Stimulated activated CD4-positive, alpha-beta T cell treated with anti-CD3 and anti-CD28 coated beads, Interleukin-15, amount 100 ng/mL, for 24 hours (primary cell): Measurements from ENCODE around the gene TMEM181.
"Not testable (repeated sequence)": the region's sequence is repeated elsewhere in the genome, so short reads cannot be mapped to it uniquely, and the experiment has no call there.

Source experiments
- DNase-seq: peaks from one replicate; pipeline ENCODE4 v3.0.0-alpha.2; 2020

The TMEM181 gene

DNA sequence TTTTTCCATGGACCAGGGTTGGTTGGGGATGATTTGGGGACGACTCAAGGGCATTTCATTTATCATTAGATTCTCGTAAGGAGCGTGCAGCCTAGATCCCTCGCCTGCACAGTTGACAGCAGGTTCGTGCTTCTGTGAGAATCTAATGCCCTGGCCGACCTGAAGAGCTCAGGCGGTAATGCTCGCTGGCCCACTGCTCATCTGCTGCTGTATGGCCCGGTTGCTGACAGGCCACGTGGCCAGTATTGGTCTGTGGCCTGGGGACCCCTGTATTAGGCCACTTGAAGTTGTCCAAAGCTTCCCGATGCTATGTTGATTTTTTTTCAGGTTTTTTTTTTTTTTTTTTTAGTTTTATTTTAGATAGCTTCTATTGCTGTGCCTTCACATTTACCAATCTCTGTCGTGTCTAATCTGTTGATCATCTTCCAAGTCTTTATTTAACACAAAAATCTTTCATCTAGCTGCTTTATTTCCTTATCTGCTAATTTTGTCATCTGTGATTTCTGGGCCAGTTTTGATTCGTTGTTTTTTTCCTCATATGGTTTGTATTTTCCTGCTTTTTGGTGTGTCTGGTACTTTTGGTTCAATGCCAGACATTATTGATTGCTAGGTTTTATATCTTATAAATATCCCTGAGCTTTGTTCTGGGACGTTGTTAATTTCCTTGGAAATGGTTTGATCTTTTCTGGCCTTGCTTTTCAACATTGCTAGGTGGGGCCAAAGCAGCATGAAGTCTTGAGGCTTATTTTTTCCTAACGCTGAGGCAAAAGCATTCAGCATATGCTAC is 43.6 kb downstream of the TMEM181 start:
- DNase-seq: no peak

DNA sequence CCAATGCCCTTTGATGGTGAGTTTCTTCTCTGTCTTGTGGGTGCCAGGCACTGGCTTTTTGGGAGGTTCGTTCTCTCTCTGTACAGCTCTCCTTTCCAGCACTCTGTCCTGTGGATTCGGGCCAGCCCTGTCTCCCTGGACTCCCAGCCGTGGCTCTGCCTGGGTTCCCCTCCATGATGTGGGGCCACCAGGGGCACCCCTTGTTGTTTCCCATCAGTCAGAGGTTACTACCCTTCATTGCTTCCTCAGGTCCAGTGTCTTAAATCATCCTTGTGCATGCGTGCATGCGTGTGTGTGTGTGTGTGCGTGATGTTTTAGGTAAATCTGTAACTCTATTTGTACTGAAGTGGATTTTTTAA is 44.1 kb downstream of the TMEM181 start:
- DNase-seq: no peak

DNA sequence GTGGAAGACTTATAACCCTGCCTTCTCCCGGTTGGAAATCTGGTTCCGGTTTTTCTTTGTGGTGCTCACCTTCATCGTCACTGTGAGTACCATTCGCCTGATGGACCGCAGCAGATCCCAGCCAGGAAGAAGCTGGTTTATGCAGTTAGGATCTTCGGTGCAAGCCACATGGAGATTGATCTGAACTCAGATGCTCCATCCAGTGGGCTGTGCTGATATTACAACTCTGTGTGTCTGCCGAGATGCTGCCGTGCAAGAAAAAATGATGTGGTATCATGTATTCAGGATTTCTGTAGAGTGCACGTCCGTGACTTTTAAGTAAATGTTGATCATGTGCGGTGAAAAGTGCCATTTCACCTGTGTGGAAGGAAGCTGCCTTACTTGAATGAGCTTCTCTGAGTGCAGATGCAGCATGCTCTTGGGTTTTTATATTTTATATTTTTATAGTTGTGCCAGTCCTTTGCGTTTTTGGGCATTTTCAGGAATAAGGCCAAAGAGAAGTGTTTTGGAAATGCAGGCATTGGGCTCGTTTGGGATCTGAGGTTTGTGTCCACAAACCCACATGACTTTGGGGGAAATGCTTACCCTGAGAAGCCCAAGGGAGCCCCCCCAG is 45.5 kb downstream of the TMEM181 start:
- DNase-seq: peak; percentile 67

DNA sequence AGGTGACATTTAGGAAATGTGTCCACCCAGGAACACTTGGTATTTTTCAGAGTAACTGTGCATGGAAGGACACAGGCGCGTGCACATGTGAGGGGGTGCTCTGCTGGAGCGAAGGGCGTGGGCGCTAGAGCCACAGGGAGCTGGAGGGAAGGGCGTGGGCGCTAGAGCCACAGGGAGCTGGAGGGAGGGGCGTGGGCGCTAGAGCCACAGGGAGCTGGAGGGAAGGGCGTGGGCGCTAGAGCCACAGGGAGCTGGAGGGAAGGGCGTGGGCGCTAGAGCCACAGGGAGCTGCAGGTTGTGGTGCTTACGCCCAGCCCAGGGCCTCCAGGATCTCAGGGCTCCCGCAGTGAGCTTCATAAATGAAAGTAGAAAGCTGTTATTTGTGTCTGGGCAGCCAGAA is 46.1 kb downstream of the TMEM181 start:
- DNase-seq: not testable (repeated sequence)

DNA sequence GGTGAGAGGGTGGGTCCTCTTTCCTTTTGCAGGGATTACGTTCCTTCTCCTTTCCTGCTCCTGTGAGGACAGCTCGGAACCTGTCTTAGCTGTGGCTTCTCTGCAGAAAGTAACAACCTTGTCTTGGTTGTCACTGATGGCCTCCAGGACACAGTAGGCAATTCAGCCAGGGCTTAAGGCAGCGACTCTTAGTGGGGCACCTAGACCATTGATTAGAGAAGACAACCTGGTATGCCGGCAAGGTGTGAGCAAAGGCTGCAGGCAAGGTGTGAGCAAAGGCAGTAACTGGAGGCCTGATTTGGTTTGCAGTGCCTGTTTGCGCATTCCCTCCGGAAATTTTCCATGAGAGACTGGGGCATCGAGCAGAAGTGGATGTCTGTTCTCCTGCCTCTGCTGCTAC is 47.0 kb downstream of the TMEM181 start:
- DNase-seq: no peak

DNA sequence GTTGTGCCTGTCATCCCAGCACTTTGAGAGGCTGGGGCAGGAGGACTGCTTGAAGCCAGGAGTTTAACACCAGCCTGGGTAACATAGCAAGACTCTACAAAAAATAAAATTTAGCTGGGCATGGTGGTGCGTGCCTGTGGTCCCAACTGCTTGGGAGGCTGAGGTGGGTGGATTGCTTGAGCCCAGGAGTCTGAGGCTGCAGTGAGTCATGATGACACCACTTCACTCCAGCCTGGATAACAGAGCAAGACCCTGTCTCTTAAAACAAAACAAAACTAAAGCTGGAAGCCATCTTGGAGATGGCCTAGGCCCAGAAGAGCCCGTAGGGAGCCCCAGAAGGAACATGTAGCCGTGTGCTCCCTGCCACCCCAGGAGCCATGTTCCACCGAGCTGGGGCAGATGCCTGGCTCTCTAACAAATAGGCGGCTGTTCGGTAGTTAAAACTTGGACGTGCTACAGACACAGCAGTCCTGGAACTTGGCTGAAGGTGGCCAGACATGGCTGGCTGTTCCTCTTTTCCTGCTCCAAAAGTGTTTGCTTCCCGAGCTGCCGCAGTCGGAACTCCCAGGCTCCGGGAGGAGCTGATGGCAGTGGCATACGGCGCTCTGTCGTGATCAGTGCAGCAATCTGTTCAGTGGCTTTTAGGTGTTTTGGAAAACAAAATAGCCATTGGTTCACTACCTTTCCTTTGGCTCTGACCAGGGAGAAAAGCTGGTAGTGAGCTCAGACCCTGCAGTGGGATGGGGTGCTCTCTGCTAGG is 47.7 kb downstream of the TMEM181 start:
- no peak for DNase-seq

DNA sequence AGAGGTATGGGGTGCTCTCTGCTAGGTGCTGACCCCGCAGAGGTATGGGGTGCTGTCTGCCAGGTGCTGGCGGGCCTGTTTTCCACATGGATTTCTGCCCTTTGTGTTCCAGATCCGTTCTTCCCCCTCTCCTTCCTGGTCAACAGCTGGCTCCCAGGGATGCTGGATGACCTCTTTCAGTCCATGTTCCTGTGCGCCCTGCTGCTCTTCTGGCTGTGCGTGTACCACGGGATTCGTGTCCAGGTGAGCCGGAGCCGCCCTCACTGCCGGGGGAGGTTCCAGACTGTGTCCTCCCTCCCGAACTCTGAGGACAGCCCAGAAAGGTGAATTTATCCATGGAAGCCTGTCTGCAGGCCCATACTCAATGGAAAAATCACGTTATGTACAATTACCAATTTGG is 48.3 kb downstream of the TMEM181 start:
- DNase-seq: no peak

DNA sequence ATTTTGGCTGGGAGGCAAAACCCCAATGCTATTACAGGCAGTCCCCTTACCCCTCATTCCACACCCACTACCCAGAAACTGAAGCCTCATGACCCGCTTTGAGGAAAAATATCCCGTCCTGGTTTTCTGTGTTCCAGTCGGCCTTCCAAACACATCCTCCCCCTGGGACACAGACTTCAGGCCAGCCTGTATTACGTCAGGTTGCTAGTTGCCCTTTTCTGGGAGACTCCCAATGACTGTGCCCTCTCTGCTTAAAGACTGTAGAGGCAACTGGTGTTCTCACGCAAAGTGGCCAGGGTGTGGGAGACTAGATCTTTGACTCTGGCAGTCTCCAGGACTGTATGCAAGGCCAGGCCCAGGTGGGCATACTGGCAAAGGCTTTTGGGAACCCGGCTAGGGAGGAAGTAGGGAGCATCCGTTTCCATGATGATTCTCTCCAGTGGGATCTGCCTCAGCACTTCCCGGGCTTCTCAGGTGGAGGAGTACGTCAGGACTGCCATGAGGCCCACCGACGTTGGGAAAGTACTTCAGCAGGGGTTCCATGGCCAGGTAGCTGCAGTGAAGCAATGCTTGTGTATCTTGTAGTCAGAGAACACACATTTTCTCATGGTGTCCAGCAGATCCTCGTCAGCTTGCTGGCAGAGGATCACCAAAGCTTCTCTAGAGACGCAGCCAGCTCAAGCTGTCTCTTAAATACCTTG is 49.7 kb downstream of the TMEM181 start:
- DNase-seq: no peak

DNA sequence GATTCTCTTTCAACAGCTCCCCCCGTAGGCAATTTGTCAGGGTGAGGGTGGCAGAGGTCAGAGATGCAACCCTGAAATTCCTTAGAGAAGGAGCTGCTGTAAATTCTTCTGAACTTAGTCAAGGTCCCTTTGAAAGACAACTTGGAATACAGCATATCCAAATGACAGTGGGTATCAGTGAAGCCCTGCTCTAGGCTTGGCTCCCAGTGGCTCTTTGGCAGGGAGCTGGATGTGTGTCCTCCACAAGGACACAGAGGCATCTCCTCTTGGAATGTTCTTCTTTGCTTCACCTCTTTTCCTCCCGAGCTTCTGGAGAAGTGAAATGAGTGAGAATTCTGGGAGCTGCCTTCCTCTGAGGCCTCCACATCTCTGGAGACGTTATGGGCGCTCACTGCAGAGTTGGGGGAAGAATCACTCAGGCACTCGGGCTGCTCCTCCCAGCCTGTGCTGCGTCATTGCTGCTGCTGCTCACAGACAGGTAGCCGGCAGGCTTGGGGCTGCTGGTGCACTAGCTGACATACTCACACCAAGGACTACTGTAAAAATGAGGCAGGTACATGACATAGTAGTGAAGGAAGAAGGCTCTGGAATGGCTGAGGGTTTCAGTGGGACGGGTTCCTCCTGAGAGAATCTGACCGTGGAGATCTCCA is 50.6 kb downstream of the TMEM181 start:
- DNase-seq: no peak

DNA sequence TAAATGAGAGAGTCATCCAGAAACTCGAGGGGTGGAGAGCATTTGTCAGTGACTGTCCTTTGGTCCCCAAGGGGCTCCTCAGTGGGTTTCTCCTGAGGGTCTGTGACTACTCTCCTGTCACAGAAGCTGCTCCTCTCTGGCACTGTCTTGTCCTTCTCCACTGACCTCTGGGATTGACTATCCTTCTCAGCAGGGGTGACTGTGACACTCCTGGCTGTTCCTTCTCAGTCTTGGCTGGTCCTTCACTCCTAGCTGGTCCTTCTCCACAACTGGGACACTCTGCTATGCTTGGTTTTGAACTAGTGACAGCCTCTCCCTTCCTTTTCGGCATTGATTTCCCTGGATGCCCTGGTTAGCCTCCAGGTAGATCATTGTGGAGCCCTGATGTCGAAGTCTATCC is 51.1 kb downstream of the TMEM181 start:
- no peak for DNase-seq

DNA sequence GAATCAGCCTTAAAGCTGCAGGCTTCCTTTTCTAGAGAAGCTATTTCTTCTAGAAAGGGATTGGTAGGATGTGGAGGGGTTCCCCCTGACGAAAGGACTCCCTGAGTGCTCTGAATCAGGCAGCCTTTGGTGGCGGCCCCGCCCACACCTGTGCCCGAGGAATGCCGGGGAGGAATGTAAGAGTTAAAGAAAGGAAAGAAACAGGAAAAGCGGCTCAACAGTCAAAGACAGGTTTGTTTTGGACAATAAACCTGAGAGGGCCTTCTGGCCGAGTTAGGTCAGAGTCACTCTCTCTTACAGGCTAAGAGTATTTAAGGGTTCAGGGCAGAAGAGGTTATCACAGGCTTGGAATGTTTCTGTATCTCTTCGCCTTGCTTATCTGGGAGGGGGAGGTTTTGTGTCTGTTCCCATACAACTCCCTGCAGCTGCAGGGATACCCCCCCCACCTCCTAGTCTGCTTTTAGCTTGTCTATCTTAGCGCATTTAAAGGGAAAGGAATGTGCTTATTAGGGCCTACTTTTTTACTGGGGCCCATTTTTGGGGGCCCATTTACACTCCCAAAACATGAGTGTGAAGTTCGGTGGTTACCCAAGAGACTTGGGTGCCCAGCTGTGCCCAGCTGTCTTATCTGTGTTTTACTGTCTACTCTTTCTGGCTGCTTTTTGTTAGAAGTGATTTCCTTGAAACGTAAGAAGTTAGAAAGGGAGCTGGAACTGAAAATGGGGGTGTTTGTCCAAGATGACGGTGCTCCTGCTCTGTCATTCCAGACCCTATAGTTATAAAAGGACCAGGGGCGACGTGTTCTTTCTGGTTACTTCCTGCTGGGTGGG is 51.9 kb downstream of the TMEM181 start:
- no peak for DNase-seq

DNA sequence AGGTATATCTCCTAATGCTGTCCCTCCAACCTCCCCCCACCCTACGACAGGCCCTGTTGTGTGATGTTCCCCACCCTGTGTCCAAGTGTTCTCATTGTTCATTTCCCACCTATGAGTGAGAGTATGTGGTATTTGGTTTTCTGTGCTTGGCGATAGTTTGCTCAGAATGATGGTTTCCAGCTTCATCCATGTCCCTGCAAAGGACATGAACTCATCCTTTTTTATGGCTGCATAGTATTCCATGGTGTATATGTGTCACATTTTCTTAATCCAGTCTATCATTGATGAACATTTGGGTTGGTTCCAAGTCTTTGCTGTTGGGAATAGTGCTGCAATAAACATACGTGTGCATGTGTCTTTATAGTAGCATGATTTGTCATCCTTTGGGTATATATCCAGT is 54.7 kb downstream of the TMEM181 start:
- DNase-seq: not testable (repeated sequence)

DNA sequence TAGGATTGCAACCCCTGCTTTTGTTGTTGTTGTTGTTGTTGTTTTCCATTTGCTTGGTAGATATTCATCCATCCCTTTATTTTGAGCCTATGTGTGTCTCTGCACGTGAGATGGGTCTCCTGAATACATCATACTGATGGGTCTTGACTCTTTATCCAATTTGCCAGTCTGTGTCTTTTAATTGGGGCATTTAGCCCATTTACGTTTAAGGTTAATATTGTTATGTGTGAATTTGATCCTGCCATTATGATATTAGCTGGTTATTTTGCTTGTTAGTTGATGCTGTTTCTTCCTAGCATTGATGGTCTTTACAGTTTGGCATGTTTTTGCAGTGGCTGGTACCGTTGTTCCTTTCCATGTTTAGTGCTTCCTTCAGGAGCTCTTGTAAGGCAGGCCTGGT is 58.4 kb downstream of the TMEM181 start:
- not testable (repeated sequence) for DNase-seq

DNA sequence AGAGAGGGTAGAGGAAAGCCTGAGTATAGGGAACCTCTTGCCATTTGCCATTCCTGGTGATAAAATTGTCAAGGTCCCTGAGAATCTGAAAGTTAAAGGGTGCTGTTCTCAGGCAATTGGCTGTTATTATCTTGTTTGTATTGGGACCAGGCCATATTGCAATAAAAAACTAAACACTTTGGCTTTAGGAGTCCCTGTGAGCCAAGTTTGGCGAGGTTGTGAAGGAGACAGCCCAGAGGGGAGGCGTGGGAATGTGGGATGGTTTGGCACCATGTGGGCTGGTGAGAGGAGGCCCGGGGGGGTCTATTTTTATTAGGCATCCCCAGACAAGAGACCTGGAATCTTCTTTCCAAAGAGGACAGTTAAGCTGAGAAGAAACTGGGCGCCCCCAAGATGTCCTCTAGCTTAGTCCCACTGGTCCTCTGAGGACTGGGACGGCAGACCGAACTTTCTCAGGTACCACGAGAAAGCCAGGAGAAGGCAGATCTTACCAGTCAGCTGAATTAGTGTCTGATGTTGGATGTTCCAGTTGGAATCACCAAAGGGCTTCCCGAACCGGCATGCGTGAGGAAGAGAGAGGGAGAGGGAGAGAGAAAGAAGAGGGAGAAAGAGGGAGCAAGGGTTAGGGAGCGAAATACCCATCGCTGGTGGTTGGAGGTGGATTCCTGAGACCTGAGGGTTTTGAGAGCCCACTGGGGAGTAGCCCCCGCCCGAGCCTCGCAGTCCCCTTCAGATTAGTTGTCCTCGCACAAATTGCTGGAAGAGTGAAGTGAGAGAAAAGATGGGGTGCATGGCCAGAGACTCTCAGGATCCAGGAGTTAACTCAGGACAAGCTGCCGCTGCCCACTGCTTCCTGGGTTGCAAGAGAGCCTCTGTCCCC is 60.3 kb downstream of the TMEM181 start:
- no peak for DNase-seq

DNA sequence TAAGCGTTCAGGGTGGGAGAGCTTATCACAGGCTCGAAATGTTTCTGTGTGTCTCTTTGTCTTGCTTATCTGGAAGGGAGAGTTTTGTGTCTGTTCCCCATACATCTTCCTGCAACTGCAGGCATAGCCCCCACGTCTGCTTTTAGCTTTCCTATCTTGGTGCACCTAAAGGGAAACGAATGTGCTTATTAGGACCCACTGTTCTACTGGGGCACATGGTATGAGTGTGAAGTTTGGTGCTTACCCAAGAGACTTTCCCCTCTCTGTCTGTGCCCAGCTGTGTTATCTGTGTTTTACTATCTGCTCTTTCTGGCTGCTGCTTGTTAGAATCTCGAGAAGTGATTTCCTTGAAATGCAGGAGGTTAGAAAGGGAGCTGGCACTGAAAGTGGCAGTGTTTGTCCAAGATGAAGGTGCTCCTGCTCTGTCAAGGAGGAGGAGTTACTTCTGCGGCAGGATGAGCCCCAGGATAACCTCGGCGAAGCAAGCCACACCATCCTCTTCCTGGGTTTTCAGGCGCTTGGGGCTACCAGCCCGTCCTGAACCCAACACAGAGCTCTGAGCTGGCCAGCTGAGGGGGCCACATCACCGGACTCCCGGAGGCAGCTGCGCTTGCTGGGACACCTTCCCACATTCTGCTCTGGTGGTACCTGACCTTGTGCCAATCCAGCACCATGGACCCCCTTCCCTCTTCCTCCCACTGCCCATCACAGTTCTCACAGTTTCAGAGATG is 61.2 kb downstream of the TMEM181 start:
- DNase-seq: no peak

DNA sequence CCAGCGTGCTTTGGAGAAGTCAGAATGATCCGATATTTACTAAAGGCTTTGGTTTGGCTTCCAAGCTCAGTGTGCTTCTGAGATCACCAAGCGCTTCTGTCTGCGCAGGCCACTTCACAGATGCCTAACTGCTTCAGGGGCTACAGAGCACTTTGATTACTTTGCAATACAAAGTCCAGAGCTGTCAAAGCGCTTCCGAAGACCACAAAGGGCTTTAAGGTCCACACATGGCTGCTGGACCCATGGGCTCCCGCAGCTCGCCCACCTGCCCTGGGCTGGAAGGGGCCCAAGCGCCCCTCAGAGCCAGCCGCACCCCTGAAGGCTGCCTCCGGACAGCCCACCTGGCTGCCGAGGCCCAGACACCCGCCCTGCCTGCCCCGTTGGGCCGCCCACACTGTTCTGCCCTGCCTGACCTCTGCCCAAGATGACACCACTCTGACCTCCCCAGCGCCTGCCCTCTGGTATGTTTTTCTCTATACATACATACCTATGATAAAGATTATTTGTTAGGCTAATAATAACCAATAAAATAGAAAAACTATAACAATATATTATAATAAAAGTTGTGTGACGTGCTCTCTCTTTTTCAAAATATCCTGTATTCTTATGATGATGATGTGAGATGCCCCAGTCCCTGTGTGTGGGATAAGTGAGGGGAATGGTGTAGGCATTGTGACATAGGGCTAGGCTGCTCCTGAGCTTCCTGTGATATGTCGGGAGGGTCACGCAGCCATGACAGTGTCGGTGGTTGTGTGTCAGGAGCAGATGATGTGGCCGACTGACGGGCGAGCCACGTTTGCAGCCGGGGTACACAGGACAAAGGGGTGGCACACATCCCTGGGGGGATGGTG is 62.0 kb downstream of the TMEM181 start:
- no peak for DNase-seq

DNA sequence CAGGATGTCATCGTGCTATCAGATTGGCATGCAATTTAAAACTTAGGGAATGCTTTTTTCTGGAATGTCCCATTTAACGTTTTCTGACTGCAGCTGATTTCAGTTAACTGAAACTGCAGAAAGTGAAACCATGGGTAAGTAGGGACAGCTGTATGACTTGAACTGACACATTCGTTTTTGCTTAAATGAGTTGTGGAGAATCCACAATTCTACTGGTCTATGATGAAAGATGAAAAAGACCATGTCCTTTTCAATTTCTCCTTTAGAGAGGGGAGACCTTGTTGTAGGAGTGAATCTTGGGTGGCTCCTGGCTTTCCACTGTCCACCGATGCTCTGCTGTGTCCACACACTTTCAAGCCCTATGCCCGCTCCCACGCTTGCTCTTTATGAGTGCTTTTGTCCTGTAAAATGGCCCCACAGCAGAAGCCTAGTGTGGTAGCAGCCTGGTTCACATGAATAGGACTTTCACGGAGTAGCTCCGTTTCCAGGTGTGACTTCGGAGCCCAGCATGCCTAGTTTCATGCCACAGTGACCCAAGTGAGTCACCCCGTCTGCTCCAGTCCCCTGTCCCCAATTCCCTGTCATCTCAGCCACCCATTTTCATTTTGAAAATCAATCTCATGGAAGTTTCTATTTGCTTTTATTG is 62.8 kb downstream of the TMEM181 start:
- DNase-seq: no peak
